Measurements from ENCODE around the gene DPP9.
"Not testable (repeated sequence)": the region's sequence is repeated elsewhere in the genome, so short reads cannot be mapped to it uniquely, and the experiment has no call there.

DPP9 gene

GRCh38 chr19:4758082-4758481 lies 34.4 kb upstream of the DPP9 start:
- H3K4me3 ChIP-seq (ENCODE audit: insufficient read depth, low read depth, low read length), result no peak overlapping the region
- WGBS, 2 experiments, result 74 to 81% methylated on average over 4 of the region's 4 CpGs
- no peaks in the 10 kb centered on the region for H3K36me3 ChIP-seq (ENCODE audit: control insufficient read depth, insufficient read depth, low read length)
- H3K27me3 ChIP-seq (ENCODE audit: control insufficient read depth, insufficient read depth, low read length, poor library complexity, severe bottlenecking), result peaks cover 22% of the 10 kb centered on the region
- no peaks in the 10 kb centered on the region for H3K9me3 ChIP-seq (ENCODE audit: control insufficient read depth, low read length)
- no peak overlapping the region for H3K27ac ChIP-seq (ENCODE audit: insufficient read depth, low read depth, low read length, poor library complexity, severe bottlenecking)
- peaks cover 6% of the 10 kb centered on the region for H3K4me1 ChIP-seq (ENCODE audit: control insufficient read depth, insufficient read depth, low read length)

- 95 to 98% methylated on average over 6 of the region's 7 CpGs for WGBS, 2 experiments
- Histone ChIP-seq H3K27ac (ENCODE audit: insufficient read depth, low read depth, low read length, poor library complexity, severe bottlenecking) (no peak overlapping the region), H3K4me3 (ENCODE audit: insufficient read depth, low read depth, low read length) (no peak overlapping the region), H3K36me3 (ENCODE audit: control insufficient read depth, insufficient read depth, low read length) (no peaks in the 10 kb centered on the region), H3K27me3 (ENCODE audit: control insufficient read depth, insufficient read depth, low read length, poor library complexity, severe bottlenecking) (peaks cover 22% of the 10 kb centered on the region), H3K9me3 (ENCODE audit: control insufficient read depth, low read length) (no peaks in the 10 kb centered on the region), H3K4me1 (ENCODE audit: control insufficient read depth, insufficient read depth, low read length) (peaks cover 6% of the 10 kb centered on the region)
Measured at GRCh38 chr19:4755459-4755858, 31.8 kb upstream of the DPP9 start.

GRCh38 chr19:4754248-4754647 lies 30.6 kb upstream of the DPP9 start:
- WGBS, 2 experiments, result 72 to 81% methylated on average over 4 of the region's 6 CpGs
- Histone ChIP-seq H3K27me3 (ENCODE audit: control insufficient read depth, insufficient read depth, low read length, poor library complexity, severe bottlenecking) (peaks cover 19% of the 10 kb centered on the region), H3K4me3 (ENCODE audit: insufficient read depth, low read depth, low read length) (no peak overlapping the region), H3K36me3 (ENCODE audit: control insufficient read depth, insufficient read depth, low read length) (no peaks in the 10 kb centered on the region), H3K4me1 (ENCODE audit: control insufficient read depth, insufficient read depth, low read length) (no peaks in the 10 kb centered on the region), H3K27ac (ENCODE audit: insufficient read depth, low read depth, low read length, poor library complexity, severe bottlenecking) (no peak overlapping the region), H3K9me3 (ENCODE audit: control insufficient read depth, low read length) (no peaks in the 10 kb centered on the region)

GRCh38 chr19:4749870-4750590 lies 26.4 kb upstream of the DPP9 start:
- WGBS, 2 experiments, result 87 to 88% methylated on average over 18 of the region's 18 CpGs
- Histone ChIP-seq H3K9me3 (ENCODE audit: control insufficient read depth, low read length) (no peaks in the 10 kb centered on the region), H3K4me3 (ENCODE audit: insufficient read depth, low read depth, low read length) (no peak overlapping the region), H3K36me3 (ENCODE audit: control insufficient read depth, insufficient read depth, low read length) (no peaks in the 10 kb centered on the region), H3K27me3 (ENCODE audit: control insufficient read depth, insufficient read depth, low read length, poor library complexity, severe bottlenecking) (no peaks in the 10 kb centered on the region), H3K27ac (ENCODE audit: insufficient read depth, low read depth, low read length, poor library complexity, severe bottlenecking) (no peak overlapping the region), H3K4me1 (ENCODE audit: control insufficient read depth, insufficient read depth, low read length) (no peaks in the 10 kb centered on the region)

- H3K27ac ChIP-seq (ENCODE audit: insufficient read depth, low read depth, low read length, poor library complexity, severe bottlenecking), result no peak overlapping the region
- 84 to 91% methylated on average over 9 of the region's 9 CpGs for WGBS, 2 experiments
Measured at GRCh38 chr19:4748589-4748988, 24.9 kb upstream of the DPP9 start.

GRCh38 chr19:4748185-4748584 lies 24.5 kb upstream of the DPP9 start:
- no peak overlapping the region for H3K4me3 ChIP-seq (ENCODE audit: insufficient read depth, low read depth, low read length)
- no peak overlapping the region for H3K27ac ChIP-seq (ENCODE audit: insufficient read depth, low read depth, low read length, poor library complexity, severe bottlenecking)
- WGBS, 2 experiments, result 55 to 61% methylated on average over 11 of the region's 11 CpGs
- no peaks in the 10 kb centered on the region for H3K27me3 ChIP-seq (ENCODE audit: control insufficient read depth, insufficient read depth, low read length, poor library complexity, severe bottlenecking)
- no peaks in the 10 kb centered on the region for H3K36me3 ChIP-seq (ENCODE audit: control insufficient read depth, insufficient read depth, low read length)
- H3K4me1 ChIP-seq (ENCODE audit: control insufficient read depth, insufficient read depth, low read length), result peaks cover under 1% of the 10 kb centered on the region
- no peaks in the 10 kb centered on the region for H3K9me3 ChIP-seq (ENCODE audit: control insufficient read depth, low read length)

More at GRCh38 chr19:4748589-4748988, 24.9 kb upstream of the DPP9 start:
- no peaks in the 10 kb centered on the region for H3K9me3 ChIP-seq (ENCODE audit: control insufficient read depth, low read length)
- H3K4me1 ChIP-seq (ENCODE audit: control insufficient read depth, insufficient read depth, low read length), result no peaks in the 10 kb centered on the region
- H3K27me3 ChIP-seq (ENCODE audit: control insufficient read depth, insufficient read depth, low read length, poor library complexity, severe bottlenecking), result no peaks in the 10 kb centered on the region
- H3K36me3 ChIP-seq (ENCODE audit: control insufficient read depth, insufficient read depth, low read length), result no peaks in the 10 kb centered on the region
- no peak overlapping the region for H3K4me3 ChIP-seq (ENCODE audit: insufficient read depth, low read depth, low read length)

- Histone ChIP-seq H3K4me1 (ENCODE audit: control insufficient read depth, insufficient read depth, low read length) (peaks cover 9% of the 10 kb centered on the region), H3K27ac (ENCODE audit: insufficient read depth, low read depth, low read length, poor library complexity, severe bottlenecking) (no peak overlapping the region), H3K4me3 (ENCODE audit: insufficient read depth, low read depth, low read length) (no peak overlapping the region), H3K27me3 (ENCODE audit: control insufficient read depth, insufficient read depth, low read length, poor library complexity, severe bottlenecking) (no peaks in the 10 kb centered on the region), H3K36me3 (ENCODE audit: control insufficient read depth, insufficient read depth, low read length) (no peaks in the 10 kb centered on the region), H3K9me3 (ENCODE audit: control insufficient read depth, low read length) (no peaks in the 10 kb centered on the region)
- 89 to 92% methylated on average over 8 of the region's 8 CpGs for WGBS, 2 experiments
Measured at GRCh38 chr19:4745986-4746385, 22.3 kb upstream of the DPP9 start.

GRCh38 chr19:4745175-4745574 lies 21.5 kb upstream of the DPP9 start:
- not testable (repeated sequence) for H3K27me3 ChIP-seq (ENCODE audit: control insufficient read depth, insufficient read depth, low read length, poor library complexity, severe bottlenecking); H3K27ac ChIP-seq (ENCODE audit: insufficient read depth, low read depth, low read length, poor library complexity, severe bottlenecking); H3K36me3 ChIP-seq (ENCODE audit: control insufficient read depth, insufficient read depth, low read length); H3K4me1 ChIP-seq (ENCODE audit: control insufficient read depth, insufficient read depth, low read length); H3K9me3 ChIP-seq (ENCODE audit: control insufficient read depth, low read length); H3K4me3 ChIP-seq (ENCODE audit: insufficient read depth, low read depth, low read length)
- WGBS, 2 experiments, result 91 to 92% methylated on average over 10 of the region's 10 CpGs

- 88% methylated on average over 8 of the region's 8 CpGs for WGBS, 2 experiments
Measured at GRCh38 chr19:4744451-4745174, 21.0 kb upstream of the DPP9 start.

GRCh38 chr19:4742723-4743646 lies 19.3 kb upstream of the DPP9 start:
- WGBS, 2 experiments, result 25% methylated on average over 12 of the region's 12 CpGs
- H3K9me3 ChIP-seq (ENCODE audit: control insufficient read depth, low read length), result no peaks in the 10 kb centered on the region
- no peak overlapping the region for H3K4me3 ChIP-seq (ENCODE audit: insufficient read depth, low read depth, low read length)
- H3K4me1 ChIP-seq (ENCODE audit: control insufficient read depth, insufficient read depth, low read length), result peaks cover 14% of the 10 kb centered on the region
- H3K27ac ChIP-seq (ENCODE audit: insufficient read depth, low read depth, low read length, poor library complexity, severe bottlenecking), result no peak overlapping the region
- no peaks in the 10 kb centered on the region for H3K36me3 ChIP-seq (ENCODE audit: control insufficient read depth, insufficient read depth, low read length)
- H3K27me3 ChIP-seq (ENCODE audit: control insufficient read depth, insufficient read depth, low read length, poor library complexity, severe bottlenecking), result no peaks in the 10 kb centered on the region

More at GRCh38 chr19:4744451-4745174, 21.0 kb upstream of the DPP9 start:
- Histone ChIP-seq H3K4me1 (ENCODE audit: control insufficient read depth, insufficient read depth, low read length) (peaks cover 9% of the 10 kb centered on the region), H3K27me3 (ENCODE audit: control insufficient read depth, insufficient read depth, low read length, poor library complexity, severe bottlenecking) (no peaks in the 10 kb centered on the region), H3K27ac (ENCODE audit: insufficient read depth, low read depth, low read length, poor library complexity, severe bottlenecking) (no peak overlapping the region), H3K4me3 (ENCODE audit: insufficient read depth, low read depth, low read length) (no peak overlapping the region), H3K9me3 (ENCODE audit: control insufficient read depth, low read length) (no peaks in the 10 kb centered on the region), H3K36me3 (ENCODE audit: control insufficient read depth, insufficient read depth, low read length) (no peaks in the 10 kb centered on the region)
